ENCODE results near the gene WLS.

The WLS gene

GRCh38 chr1:68232289-68233148 lies at the start of gene WLS:
TSS of gene WLS (minus strand) at chr1:68232523. CDS start at chr1:68232299, 224 bp downstream.
- Histone ChIP-seq H3K27ac (no peak within 1 kb of the TSS), H3K9ac (peak within 1 kb of the TSS; percentile 42; the same call in 1 of the 2 replicates), H3K36me3 (ENCODE audit: insufficient read depth) (no peaks in the 10 kb centered on the region), H3K4me2 (peak within 1 kb of the TSS; percentile 66), H2AFZ (ENCODE audit: low read depth) (peak within 1 kb of the TSS; percentile 86), H3K79me2 (ENCODE audit: insufficient read depth, low read depth) (no peaks in the 10 kb centered on the region), H3K4me1 (ENCODE audit: low read depth, poor library complexity, severe bottlenecking) (peaks cover 3% of the 10 kb centered on the region), H3K27me3 (ENCODE audit: insufficient read depth, low read depth) (no peaks in the 10 kb centered on the region), H4K20me1 (ENCODE audit: insufficient read depth) (no peaks in the 10 kb centered on the region), H3K4me3 (IDR thresholded peaks at IDR 0.05; ENCODE audit: insufficient read depth, low read depth, low read length) (no peak within 1 kb of the TSS)
- no peak for TF ChIP-seq CTCF (conservative IDR thresholded peaks at IDR 0.05; ENCODE audit: low read depth, low read length)

GRCh38 chr1:68280286-68280685 lies 48.0 kb upstream of the WLS start:
- Histone ChIP-seq H3K4me1 (ENCODE audit: low read depth, poor library complexity, severe bottlenecking) (no peaks in the 10 kb centered on the region), H3K9ac (no peak overlapping the region), H3K27me3 (ENCODE audit: insufficient read depth, low read depth) (no peaks in the 10 kb centered on the region), H3K4me2 (no peak overlapping the region), H2AFZ (ENCODE audit: low read depth) (no peak overlapping the region), H4K20me1 (ENCODE audit: insufficient read depth) (no peaks in the 10 kb centered on the region), H3K36me3 (ENCODE audit: insufficient read depth) (no peaks in the 10 kb centered on the region), H3K4me3 (IDR thresholded peaks at IDR 0.05; ENCODE audit: insufficient read depth, low read depth, low read length) (no peak overlapping the region), H3K79me2 (ENCODE audit: insufficient read depth, low read depth) (no peaks in the 10 kb centered on the region), H3K27ac (no peak overlapping the region)
- no peak for TF ChIP-seq CTCF (conservative IDR thresholded peaks at IDR 0.05; ENCODE audit: low read depth, low read length)

GRCh38 chr1:68279846-68280245 lies 47.5 kb upstream of the WLS start:
- Histone ChIP-seq H3K4me3 (IDR thresholded peaks at IDR 0.05; ENCODE audit: insufficient read depth, low read depth, low read length) (no peak overlapping the region), H2AFZ (ENCODE audit: low read depth) (no peak overlapping the region), H3K9ac (no peak overlapping the region), H4K20me1 (ENCODE audit: insufficient read depth) (no peaks in the 10 kb centered on the region), H3K36me3 (ENCODE audit: insufficient read depth) (no peaks in the 10 kb centered on the region), H3K4me1 (ENCODE audit: low read depth, poor library complexity, severe bottlenecking) (no peaks in the 10 kb centered on the region), H3K4me2 (no peak overlapping the region), H3K79me2 (ENCODE audit: insufficient read depth, low read depth) (no peaks in the 10 kb centered on the region), H3K27ac (no peak overlapping the region), H3K27me3 (ENCODE audit: insufficient read depth, low read depth) (no peaks in the 10 kb centered on the region)
- no peak for TF ChIP-seq CTCF (conservative IDR thresholded peaks at IDR 0.05; ENCODE audit: low read depth, low read length)

- Histone ChIP-seq H4K20me1 (ENCODE audit: insufficient read depth) (no peaks in the 10 kb centered on the region), H3K79me2 (ENCODE audit: insufficient read depth, low read depth) (no peaks in the 10 kb centered on the region), H3K4me2 (no peak overlapping the region), H3K4me3 (IDR thresholded peaks at IDR 0.05; ENCODE audit: insufficient read depth, low read depth, low read length) (no peak overlapping the region), H3K36me3 (ENCODE audit: insufficient read depth) (no peaks in the 10 kb centered on the region), H2AFZ (ENCODE audit: low read depth) (no peak overlapping the region), H3K4me1 (ENCODE audit: low read depth, poor library complexity, severe bottlenecking) (no peaks in the 10 kb centered on the region), H3K27ac (no peak overlapping the region), H3K9ac (no peak overlapping the region), H3K27me3 (ENCODE audit: insufficient read depth, low read depth) (no peaks in the 10 kb centered on the region)
- TF ChIP-seq CTCF (conservative IDR thresholded peaks at IDR 0.05; ENCODE audit: low read depth, low read length): no peak
Observed at GRCh38 chr1:68278221-68278620, 45.9 kb upstream of the WLS start.
